GM18499 (cell line): ENCODE measurements around the gene TRIM43.
"Not testable (repeated sequence)": the region's sequence is repeated elsewhere in the genome, so short reads cannot be mapped to it uniquely, and the experiment has no call there.

Experiments
- ATAC-seq: cut with Tn5 transposase; IDR thresholded peaks from one replicate; pipeline ENCODE4 v1.9.1; 2021; ENCODE audit warnings: moderate number of reproducible peaks; ENCODE audit not compliant: insufficient read depth, unreplicated experiment

Gene TRIM43

DNA sequence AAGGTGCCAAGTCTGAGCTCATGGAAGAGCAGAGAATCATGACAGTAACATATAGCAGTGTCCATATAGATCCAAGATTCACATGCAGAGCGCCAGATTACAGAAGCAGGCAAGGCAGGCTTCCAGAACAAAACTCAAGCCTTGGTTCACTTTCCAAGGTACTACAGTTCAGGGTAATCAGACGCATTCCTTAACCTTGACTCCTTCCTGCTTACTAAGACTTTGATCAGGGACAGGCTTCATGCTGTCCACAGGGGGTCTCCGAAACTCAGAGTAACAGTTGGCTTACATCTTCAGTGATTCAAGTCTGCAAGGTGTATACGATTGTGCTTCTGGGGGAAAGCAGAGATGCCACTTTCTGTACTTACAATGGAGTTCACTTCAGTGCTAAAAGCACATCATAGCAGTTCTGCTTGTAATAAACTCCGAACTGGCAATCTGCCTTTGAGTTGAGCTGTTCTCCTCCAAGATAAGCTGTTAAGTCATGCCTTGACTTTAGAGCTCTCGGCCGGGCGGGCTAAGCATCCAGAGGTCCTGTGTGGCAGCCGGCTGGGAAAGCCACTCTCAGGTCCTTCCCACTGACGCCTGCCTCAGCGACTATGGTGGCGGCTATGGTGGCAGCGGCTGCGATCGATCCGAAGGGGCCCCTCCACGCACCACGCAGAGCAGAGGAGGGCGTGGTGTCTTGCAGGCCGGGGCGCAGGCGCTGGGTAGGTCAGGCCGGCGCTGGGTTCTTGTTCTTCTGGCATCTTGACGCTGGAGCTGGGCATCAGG lies 48.9 kb downstream of the TRIM43 start:
- not testable (repeated sequence) for ATAC-seq

DNA sequence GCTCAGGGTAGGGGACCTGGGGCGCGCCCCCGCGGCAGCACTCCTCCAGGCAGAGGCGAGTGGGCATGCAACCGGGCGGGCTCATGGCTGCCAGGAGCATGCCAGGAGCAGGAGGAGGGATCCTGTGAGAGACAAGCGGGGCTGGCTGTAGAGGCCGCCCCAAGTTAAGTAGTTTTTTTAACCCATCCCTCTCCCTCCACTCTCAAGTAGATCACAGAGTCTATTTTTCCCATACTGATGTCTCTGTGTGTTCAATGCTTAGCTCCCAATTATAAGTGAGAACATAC lies 49.4 kb downstream of the TRIM43 start:
- not testable (repeated sequence) for ATAC-seq

DNA sequence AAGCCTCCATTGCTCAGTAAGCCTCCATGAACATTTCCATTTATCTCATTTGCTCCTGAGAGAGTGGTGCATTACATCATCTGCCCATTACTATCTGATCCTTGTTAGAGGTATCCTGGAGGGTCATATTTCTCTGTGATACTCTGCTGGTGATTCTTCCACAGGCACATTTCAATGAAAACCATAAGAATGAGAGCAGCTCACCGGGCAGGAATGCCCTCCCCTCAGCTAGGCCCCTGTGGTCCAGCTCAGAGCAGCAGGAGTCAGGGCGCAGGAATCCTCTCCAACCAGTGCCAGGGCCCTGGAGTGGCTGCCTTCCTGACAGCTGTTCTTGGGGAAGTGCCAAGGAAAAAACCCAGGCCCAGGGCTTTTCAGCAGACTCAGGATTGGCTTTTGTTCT lies 50.0 kb downstream of the TRIM43 start:
- not testable (repeated sequence) for ATAC-seq

DNA sequence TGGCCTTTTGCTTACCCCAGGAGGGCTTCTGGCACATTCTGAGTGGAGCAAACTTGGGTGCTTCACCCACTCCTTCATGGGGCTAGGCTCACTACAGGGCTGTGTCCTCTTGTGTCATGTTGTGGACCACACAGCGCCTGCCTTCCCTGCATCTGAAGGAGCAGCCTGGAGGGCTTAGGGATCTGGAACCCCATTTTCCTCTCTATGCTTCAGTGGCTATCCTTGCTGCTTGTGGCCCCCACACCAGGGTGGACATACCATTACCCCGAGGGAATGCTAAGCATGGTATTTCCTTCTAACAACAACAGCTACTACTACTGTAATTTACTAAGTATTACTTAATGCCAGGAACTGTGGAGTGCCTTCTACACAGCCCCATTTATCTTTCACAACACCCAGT lies 50.6 kb downstream of the TRIM43 start:
- ATAC-seq: not testable (repeated sequence)

DNA sequence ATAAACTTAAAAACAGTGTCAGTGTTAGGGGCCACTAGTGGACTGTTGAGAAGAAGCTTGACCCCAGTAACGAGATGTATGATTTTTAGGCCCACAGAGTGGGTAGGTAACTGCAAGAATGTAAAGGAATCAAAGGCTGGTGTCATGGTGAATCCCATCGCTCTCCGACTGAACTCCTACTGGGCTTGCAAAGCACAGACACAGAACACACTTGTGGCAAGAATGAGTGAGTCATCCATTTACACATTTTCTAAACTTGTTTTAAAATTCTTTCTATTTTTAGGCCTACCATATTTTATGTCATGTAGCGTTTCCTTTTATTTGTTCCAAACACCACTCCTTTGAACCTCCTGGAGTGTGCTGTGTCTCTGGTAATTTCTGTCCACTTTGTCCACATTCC lies 51.1 kb downstream of the TRIM43 start:
- not testable (repeated sequence) for ATAC-seq

DNA sequence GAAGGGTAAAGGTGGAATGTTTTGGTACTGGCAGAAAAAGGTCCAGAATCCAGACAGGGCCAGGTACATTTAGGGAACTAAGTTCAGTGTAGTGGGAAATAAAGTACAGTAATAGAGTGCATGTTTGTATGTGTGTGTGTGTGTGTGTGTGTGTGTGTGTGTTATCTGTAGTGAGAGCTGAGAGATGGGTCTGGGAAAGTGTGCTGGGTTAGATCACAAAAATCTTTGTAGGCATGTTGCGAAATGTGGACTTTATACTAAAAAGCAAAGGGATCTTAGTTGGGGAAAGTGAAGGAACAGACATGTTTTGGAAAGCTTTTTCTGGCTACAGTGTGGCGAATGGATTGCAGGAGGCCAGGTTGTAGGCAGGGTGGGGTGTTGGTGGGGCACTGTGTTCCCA lies 53.5 kb downstream of the TRIM43 start:
- not testable (repeated sequence) for ATAC-seq

DNA sequence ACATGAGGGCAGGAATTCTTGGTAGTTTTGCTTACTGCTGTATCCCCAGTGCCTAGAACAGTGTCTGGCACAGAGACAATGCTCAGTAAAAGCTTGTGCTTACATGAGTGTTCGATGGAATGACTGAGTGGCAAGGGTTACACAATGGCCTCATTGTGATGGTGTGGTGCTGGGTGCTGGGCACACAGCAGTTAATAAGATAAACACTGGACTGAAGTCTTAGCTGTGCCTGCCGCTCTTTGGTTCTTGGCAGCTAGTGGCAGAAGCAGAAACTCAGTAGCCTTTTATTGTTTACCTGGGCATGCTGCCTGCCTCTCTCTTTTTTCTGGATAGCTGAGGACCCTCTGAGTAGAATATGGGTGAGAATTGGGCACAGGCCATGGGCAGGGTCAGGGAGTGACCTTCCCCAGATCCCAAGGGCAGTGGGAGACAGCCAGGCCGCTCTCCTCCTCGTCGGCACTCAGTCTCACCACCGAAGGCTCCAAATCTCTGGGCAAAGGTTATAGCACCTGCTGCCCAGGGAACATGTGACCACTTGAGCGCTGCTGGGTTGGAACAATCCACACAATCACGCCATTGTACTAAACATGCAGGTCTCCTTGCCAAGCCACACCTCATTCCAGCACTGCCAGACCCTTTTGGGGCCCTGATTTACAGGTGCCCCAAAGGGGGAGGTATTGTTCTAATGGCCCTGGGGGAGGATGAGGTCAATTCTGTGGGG lies 54.6 kb downstream of the TRIM43 start:
- ATAC-seq: not testable (repeated sequence)

DNA sequence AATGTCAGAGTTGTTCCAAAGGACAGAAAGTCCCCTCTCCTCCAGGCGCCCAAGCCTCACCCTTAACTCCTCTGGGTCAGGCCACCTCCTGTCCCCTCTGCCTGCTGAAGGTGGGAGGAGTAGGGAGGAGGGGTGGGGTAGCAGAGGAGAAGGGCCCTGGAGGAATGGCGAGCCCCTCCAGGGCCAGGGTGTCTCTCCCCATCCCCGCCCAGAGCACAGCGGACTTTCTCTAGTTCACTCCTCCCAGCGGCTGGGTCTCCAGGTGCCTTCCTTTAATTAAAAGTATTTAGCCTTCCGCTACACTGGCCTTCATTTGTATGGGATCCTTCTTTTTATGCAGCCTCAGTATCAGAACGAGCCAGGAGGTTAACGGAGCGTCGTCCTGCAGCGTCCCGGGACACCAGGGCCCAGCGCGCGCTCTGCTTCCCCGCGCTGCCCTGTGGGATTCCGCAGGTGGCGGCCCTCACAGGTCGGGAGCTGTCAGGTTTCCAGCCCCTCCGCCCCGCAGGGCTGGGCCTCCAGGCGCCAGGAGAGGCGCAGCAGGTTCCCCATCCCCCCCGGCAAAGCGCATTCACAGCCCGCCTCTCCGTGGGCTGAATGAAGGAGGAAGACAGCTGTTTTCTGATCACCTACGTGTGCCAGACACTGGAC lies 57.2 kb downstream of the TRIM43 start:
- not testable (repeated sequence) for ATAC-seq
